ENCODE results near the gene MYCN.
"Not testable (repeated sequence)": the region's sequence is repeated elsewhere in the genome, so short reads cannot be mapped to it uniquely, and the experiment has no call there.

The MYCN gene

GRCh38 chr2:15907461-15908324 is 32.7 kb upstream of the MYCN start:
- no peak for DNase-seq (ENCODE audit: low spot score)

GRCh38 chr2:15908371-15908770 is 32.0 kb upstream of the MYCN start:
- no peak for DNase-seq (ENCODE audit: low spot score)

- no peak for DNase-seq (ENCODE audit: low spot score)
Measured at GRCh38 chr2:15909157-15909556, 31.2 kb upstream of the MYCN start.

GRCh38 chr2:15909736-15910135 is 30.6 kb upstream of the MYCN start:
- no peak for DNase-seq (ENCODE audit: low spot score)

DNA sequence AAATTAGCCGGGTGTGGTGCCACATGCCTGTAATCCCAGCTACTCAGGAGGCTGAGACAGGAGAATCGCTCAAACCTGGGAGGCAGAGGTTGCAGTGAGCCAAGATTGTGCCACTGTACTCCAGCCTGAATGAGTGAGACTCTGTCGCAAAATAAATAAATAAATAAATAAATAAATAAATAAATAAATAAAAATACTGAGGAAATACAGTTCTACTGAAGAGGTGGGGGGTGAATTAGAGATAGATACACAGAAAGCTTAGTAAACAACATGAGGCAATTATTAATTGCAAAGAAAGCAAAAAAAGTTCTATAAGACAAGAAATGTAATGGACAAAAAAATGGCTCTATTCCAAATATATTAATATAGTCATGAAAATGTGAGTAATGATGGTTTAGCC is 29.1 kb upstream of the MYCN start:
- DNase-seq (ENCODE audit: low spot score): not testable (repeated sequence)

DNA sequence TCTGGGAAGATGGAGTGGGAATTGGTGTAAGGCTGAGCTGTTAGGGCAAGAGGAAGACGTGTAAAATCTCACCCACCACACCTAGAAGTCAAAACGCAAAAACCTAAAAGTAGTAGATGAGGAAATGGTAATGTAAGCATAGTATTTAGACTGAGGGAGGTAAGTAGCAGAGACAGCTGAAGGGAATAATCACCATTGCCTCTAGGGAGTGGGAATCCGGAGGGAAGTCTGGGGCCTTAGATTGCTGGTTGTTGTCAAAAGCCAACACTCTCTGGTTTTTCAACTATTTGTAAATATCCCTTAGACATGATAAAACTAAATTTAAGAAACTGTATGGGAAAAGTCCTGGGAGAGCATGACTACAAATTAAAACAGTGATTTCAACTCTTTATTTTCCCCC is 28.7 kb upstream of the MYCN start:
- DNase-seq (ENCODE audit: low spot score): no peak

DNA sequence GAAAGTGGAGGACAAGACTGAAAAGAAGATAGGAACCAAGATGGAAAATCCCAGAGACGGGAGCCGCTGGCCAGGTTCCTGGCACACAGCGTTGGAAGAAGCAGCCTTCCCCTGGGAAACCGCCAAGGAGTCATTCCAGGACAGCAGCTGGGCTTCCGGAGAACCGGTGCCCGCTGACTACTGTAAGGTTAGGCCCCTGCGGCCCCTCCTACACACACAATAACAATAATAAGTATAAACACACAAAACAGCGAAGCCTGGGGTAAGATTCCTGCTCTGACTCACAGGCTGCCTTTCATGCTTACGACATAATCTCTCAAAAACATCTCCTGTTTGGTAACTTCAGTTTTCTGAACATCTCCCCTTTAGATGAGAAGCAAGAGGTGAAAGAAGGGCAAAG is 28.1 kb upstream of the MYCN start:
- no peak for DNase-seq (ENCODE audit: low spot score)

- no peak for DNase-seq (ENCODE audit: low spot score)
Measured at GRCh38 chr2:15913146-15913545, 27.2 kb upstream of the MYCN start.

GRCh38 chr2:15914596-15915385 is 25.6 kb upstream of the MYCN start:
- no peak for DNase-seq (ENCODE audit: low spot score)

DNA sequence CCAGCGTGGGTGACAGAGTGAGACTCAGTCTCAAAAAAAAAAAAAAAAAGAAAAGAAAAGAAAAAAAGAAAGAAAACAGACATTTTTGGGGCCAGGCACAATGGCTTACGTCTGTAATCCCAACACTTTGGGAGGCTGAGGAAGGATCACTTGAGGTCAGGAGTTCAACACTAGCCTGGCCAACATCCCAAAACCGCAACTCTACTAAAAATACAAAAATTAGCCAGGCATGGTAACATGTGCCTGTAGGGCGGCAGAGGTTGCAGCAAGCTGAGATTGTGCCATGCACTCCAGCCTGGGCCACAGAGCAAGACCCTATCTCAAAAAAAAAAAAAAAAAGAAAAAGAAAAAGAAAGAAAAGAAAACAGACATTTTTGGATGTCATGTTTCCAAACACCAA is 24.8 kb upstream of the MYCN start:
- not testable (repeated sequence) for DNase-seq (ENCODE audit: low spot score)

GRCh38 chr2:15916336-15916735 is 24.0 kb upstream of the MYCN start:
- no peak for DNase-seq (ENCODE audit: low spot score)

- DNase-seq (ENCODE audit: low spot score): no peak
Measured at GRCh38 chr2:15918761-15919356, 21.5 kb upstream of the MYCN start.

DNA sequence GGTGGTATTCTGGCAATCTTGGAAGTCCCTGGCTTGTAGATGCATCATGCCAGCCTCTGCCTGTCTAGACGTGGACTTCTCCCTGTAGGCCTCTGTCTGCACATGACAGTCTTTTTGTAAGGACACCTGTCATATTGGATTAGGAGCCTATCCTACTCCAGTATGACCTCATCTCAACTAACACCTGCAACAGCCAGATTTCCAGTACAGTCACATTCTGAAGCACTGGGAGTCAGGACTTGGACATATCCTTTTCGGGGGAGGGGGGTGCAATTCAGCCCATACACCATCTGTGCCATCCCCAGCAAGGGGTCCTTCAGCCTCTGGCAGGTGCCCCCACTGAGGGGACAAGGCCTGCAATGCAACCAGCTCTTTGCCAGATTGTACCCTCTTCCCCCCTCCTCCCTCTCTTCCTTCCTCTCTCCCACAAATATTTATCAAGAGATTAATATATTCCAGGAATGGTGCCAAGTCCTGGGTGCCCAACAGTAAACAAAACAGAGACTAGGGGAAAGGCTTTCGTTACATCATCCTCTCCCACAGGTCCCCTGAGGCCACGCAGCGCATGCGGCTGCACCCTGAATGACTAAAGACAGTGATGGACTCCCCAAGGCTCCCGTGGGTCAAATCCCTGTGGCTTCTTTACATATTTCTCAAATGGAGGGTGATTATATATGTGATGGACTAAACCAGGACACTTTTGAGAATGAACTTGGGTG is 20.5 kb upstream of the MYCN start:
- no peak for DNase-seq (ENCODE audit: low spot score)

GRCh38 chr2:15920696-15921095 is 19.7 kb upstream of the MYCN start:
- no peak for DNase-seq (ENCODE audit: low spot score)

DNA sequence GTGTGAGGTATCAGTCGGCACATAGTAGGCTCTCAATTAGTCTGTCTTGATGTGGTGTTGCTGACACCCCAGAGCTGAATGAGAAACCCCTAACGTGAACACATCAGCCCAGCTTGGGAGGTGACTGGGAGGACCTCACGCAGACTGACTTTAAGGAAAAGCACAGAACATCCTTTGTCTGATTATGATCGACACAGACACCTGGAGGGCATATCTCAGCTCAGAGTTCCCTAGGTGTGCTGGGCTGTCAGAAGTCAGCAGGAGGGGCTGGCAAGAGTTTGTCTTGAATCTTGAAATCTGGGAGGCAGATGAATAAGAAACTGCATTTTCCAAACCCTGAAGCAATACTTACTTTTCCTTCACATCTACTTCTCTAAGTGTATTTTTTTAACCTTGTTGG is 16.8 kb upstream of the MYCN start:
- no peak for DNase-seq (ENCODE audit: low spot score)

GRCh38 chr2:15925819-15926218 is 14.5 kb upstream of the MYCN start:
- no peak for DNase-seq (ENCODE audit: low spot score)

- no peak for DNase-seq (ENCODE audit: low spot score)
Measured at GRCh38 chr2:15926252-15926651, 14.1 kb upstream of the MYCN start.

DNA sequence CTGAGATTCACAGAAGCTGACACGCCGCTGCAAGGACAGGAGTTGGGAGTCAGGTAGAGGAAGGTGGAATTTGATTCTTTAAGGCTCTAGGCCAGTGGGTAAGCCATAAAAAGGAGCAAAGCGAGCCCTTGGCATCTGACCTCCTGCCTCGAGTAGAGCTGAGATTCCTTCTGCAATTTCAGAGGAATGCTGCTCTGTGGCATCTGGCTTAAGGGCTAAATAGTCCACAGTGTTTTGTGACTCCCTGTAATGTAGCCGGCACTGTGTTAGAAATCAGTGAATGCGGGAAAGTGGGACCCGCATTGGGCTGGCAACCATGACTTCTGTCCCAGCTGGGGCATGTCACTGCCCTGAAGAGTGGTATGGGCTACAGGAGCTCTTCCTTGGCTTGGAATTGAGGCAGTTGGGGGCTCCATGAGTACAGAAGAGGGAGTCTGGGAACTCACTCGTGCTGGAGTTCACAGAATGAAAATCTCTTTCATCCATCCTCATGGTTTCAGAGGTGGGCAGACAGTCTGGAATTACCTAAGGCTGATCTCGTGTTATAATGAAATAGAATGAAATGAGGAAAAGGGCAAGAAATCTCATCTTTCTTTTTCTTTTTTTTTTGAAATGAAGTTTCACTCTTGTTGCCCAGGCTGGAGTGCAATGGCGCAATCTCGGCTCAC is 12.7 kb upstream of the MYCN start:
- DNase-seq (ENCODE audit: low spot score): no peak

DNA sequence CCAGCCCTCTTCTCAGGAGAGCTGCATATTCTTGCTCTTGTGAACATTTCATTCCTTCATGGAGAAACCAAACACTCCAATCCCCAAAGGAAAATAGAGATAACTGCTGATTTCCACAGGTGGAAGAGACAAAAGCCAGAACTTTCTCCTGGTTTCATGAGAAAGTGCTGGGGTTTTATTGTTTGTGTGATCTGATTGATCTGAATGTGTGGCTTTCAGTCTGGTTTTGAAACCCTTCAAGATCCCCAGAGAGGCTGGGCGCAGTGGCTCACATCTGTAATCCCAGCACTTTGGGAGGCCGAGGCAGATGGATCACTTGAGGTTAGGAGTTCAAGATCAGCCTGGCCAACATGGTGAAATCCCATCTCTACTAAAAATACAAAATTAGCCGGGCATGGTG is 11.3 kb upstream of the MYCN start:
- not testable (repeated sequence) for DNase-seq (ENCODE audit: low spot score)

DNA sequence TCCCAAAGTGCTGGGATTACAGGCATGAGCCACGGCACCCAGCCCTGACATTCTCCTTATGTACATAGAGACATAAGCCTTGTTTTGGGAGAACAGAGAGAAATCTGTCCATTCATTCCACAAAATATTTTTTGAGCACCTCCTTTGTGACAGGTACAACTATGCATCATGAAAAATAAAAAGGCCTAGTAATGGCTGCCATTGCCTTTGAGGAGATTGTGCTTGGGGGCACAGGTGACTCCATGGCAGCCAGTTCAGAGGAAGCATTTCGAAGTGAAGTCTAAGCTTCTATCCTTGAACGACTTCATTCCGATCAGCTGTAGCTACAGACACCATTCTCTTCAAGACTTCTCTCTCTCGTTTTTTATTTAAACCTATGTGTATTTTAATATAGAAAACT is 10.5 kb upstream of the MYCN start:
- no peak for DNase-seq (ENCODE audit: low spot score)

GRCh38 chr2:15930589-15931318 is 9.6 kb upstream of the MYCN start:
- no peak for DNase-seq (ENCODE audit: low spot score)
